ENCODE measurements around the gene KLHL35.
"Not testable (repeated sequence)": the region's sequence is repeated elsewhere in the genome, so short reads cannot be mapped to it uniquely, and the experiment has no call there.

The KLHL35 gene

GRCh38 chr11:75427181-75427580 lies 5.8 kb downstream of the KLHL35 start:
- Histone ChIP-seq H3K9ac (ENCODE audit: low read length) (no peak overlapping the region), H3K4me1 (ENCODE audit: control insufficient read depth, low read depth, low read length) (peaks cover under 1% of the 10 kb centered on the region), H3K9me3 (ENCODE audit: control insufficient read depth, low read depth, low read length) (peaks cover 5% of the 10 kb centered on the region), H3K4me3 (ENCODE audit: low read length) (no peak overlapping the region), H3K36me3 (ENCODE audit: control insufficient read depth, low read depth, low read length) (no peaks in the 10 kb centered on the region), H3K27ac (ENCODE audit: low read length) (no peak overlapping the region), H3K27me3 (ENCODE audit: control insufficient read depth, insufficient read depth, low read length) (peaks cover 54% of the 10 kb centered on the region)

- Histone ChIP-seq H3K36me3 (ENCODE audit: control insufficient read depth, low read depth, low read length) (no peaks in the 10 kb centered on the region), H3K4me3 (ENCODE audit: low read length) (no peak overlapping the region), H3K27ac (ENCODE audit: low read length) (no peak overlapping the region), H3K27me3 (ENCODE audit: control insufficient read depth, insufficient read depth, low read length) (peaks cover 49% of the 10 kb centered on the region), H3K4me1 (ENCODE audit: control insufficient read depth, low read depth, low read length) (no peaks in the 10 kb centered on the region), H3K9me3 (ENCODE audit: control insufficient read depth, low read depth, low read length) (peaks cover 5% of the 10 kb centered on the region), H3K9ac (ENCODE audit: low read length) (no peak overlapping the region)
These were observed 6.3 kb downstream of the KLHL35 start for GRCh38 chr11:75426720-75427086.

GRCh38 chr11:75425422-75425821 lies 7.6 kb downstream of the KLHL35 start:
- H3K4me3 ChIP-seq (ENCODE audit: low read length): no peak overlapping the region
- H3K9me3 ChIP-seq (ENCODE audit: control insufficient read depth, low read depth, low read length): peaks cover 5% of the 10 kb centered on the region
- no peaks in the 10 kb centered on the region for H3K4me1 ChIP-seq (ENCODE audit: control insufficient read depth, low read depth, low read length)

GRCh38 chr11:75424396-75424795 lies 8.6 kb downstream of the KLHL35 start:
- H3K4me3 ChIP-seq (ENCODE audit: low read length): no peak overlapping the region
- no peak overlapping the region for H3K27ac ChIP-seq (ENCODE audit: low read length)
- H3K27me3 ChIP-seq (ENCODE audit: control insufficient read depth, insufficient read depth, low read length): peaks cover 26% of the 10 kb centered on the region
- H3K9ac ChIP-seq (ENCODE audit: low read length): no peak overlapping the region
- H3K36me3 ChIP-seq (ENCODE audit: control insufficient read depth, low read depth, low read length): no peaks in the 10 kb centered on the region
- peaks cover 4% of the 10 kb centered on the region for H3K9me3 ChIP-seq (ENCODE audit: control insufficient read depth, low read depth, low read length)
- H3K4me1 ChIP-seq (ENCODE audit: control insufficient read depth, low read depth, low read length): no peaks in the 10 kb centered on the region

More at GRCh38 chr11:75425422-75425821, 7.6 kb downstream of the KLHL35 start:
- Histone ChIP-seq H3K27ac (ENCODE audit: low read length) (no peak overlapping the region), H3K36me3 (ENCODE audit: control insufficient read depth, low read depth, low read length) (no peaks in the 10 kb centered on the region), H3K9ac (ENCODE audit: low read length) (no peak overlapping the region), H3K27me3 (ENCODE audit: control insufficient read depth, insufficient read depth, low read length) (peaks cover 36% of the 10 kb centered on the region)

GRCh38 chr11:75423721-75424120 lies 9.3 kb downstream of the KLHL35 start:
- Histone ChIP-seq H3K4me1 (ENCODE audit: control insufficient read depth, low read depth, low read length) (no peaks in the 10 kb centered on the region), H3K9ac (ENCODE audit: low read length) (no peak overlapping the region), H3K27me3 (ENCODE audit: control insufficient read depth, insufficient read depth, low read length) (peaks cover 19% of the 10 kb centered on the region), H3K9me3 (ENCODE audit: control insufficient read depth, low read depth, low read length) (no peaks in the 10 kb centered on the region), H3K36me3 (ENCODE audit: control insufficient read depth, low read depth, low read length) (no peaks in the 10 kb centered on the region), H3K27ac (ENCODE audit: low read length) (no peak overlapping the region), H3K4me3 (ENCODE audit: low read length) (no peak overlapping the region)

- Histone ChIP-seq H3K27ac (ENCODE audit: low read length) (no peak overlapping the region), H3K36me3 (ENCODE audit: control insufficient read depth, low read depth, low read length) (no peaks in the 10 kb centered on the region), H3K27me3 (ENCODE audit: control insufficient read depth, insufficient read depth, low read length) (peaks cover 8% of the 10 kb centered on the region), H3K9ac (ENCODE audit: low read length) (no peak overlapping the region), H3K4me1 (ENCODE audit: control insufficient read depth, low read depth, low read length) (no peaks in the 10 kb centered on the region), H3K4me3 (ENCODE audit: low read length) (no peak overlapping the region), H3K9me3 (ENCODE audit: control insufficient read depth, low read depth, low read length) (no peaks in the 10 kb centered on the region)
These were observed 10.5 kb downstream of the KLHL35 start for GRCh38 chr11:75422248-75423231.

GRCh38 chr11:75421902-75422247 lies 11.1 kb downstream of the KLHL35 start:
- no peak overlapping the region for H3K27ac ChIP-seq (ENCODE audit: low read length)
- H3K9me3 ChIP-seq (ENCODE audit: control insufficient read depth, low read depth, low read length): no peaks in the 10 kb centered on the region
- peaks cover under 1% of the 10 kb centered on the region for H3K36me3 ChIP-seq (ENCODE audit: control insufficient read depth, low read depth, low read length)
- peaks cover under 1% of the 10 kb centered on the region for H3K27me3 ChIP-seq (ENCODE audit: control insufficient read depth, insufficient read depth, low read length)
- no peaks in the 10 kb centered on the region for H3K4me1 ChIP-seq (ENCODE audit: control insufficient read depth, low read depth, low read length)
- no peak overlapping the region for H3K9ac ChIP-seq (ENCODE audit: low read length)
- no peak overlapping the region for H3K4me3 ChIP-seq (ENCODE audit: low read length)

- Histone ChIP-seq H3K27ac (ENCODE audit: low read length) (no peak overlapping the region), H3K4me1 (ENCODE audit: control insufficient read depth, low read depth, low read length) (no peaks in the 10 kb centered on the region), H3K4me3 (ENCODE audit: low read length) (no peak overlapping the region)
These were observed 11.9 kb downstream of the KLHL35 start for GRCh38 chr11:75421035-75421602.

GRCh38 chr11:75420224-75421034 lies 12.6 kb downstream of the KLHL35 start:
- no peaks in the 10 kb centered on the region for H3K4me1 ChIP-seq (ENCODE audit: control insufficient read depth, low read depth, low read length)
- H3K9me3 ChIP-seq (ENCODE audit: control insufficient read depth, low read depth, low read length): no peaks in the 10 kb centered on the region
- H3K36me3 ChIP-seq (ENCODE audit: control insufficient read depth, low read depth, low read length): peaks cover 8% of the 10 kb centered on the region
- H3K27me3 ChIP-seq (ENCODE audit: control insufficient read depth, insufficient read depth, low read length): no peaks in the 10 kb centered on the region
- no peak overlapping the region for H3K9ac ChIP-seq (ENCODE audit: low read length)
- no peak overlapping the region for H3K4me3 ChIP-seq (ENCODE audit: low read length)
- H3K27ac ChIP-seq (ENCODE audit: low read length): no peak overlapping the region

More at GRCh38 chr11:75421035-75421602, 11.9 kb downstream of the KLHL35 start:
- Histone ChIP-seq H3K36me3 (ENCODE audit: control insufficient read depth, low read depth, low read length) (peaks cover 6% of the 10 kb centered on the region), H3K9ac (ENCODE audit: low read length) (no peak overlapping the region), H3K9me3 (ENCODE audit: control insufficient read depth, low read depth, low read length) (no peaks in the 10 kb centered on the region), H3K27me3 (ENCODE audit: control insufficient read depth, insufficient read depth, low read length) (no peaks in the 10 kb centered on the region)

- H3K27ac ChIP-seq (ENCODE audit: low read length): no peak overlapping the region
- H3K4me1 ChIP-seq (ENCODE audit: control insufficient read depth, low read depth, low read length): no peaks in the 10 kb centered on the region
- no peaks in the 10 kb centered on the region for H3K9me3 ChIP-seq (ENCODE audit: control insufficient read depth, low read depth, low read length)
- no peaks in the 10 kb centered on the region for H3K27me3 ChIP-seq (ENCODE audit: control insufficient read depth, insufficient read depth, low read length)
- no peak overlapping the region for H3K4me3 ChIP-seq (ENCODE audit: low read length)
- H3K36me3 ChIP-seq (ENCODE audit: control insufficient read depth, low read depth, low read length): peaks cover 16% of the 10 kb centered on the region
- H3K9ac ChIP-seq (ENCODE audit: low read length): no peak overlapping the region
These were observed 19.1 kb downstream of the KLHL35 start for GRCh38 chr11:75413864-75414263.

GRCh38 chr11:75413146-75413545 lies 19.9 kb downstream of the KLHL35 start:
- H3K27ac ChIP-seq (ENCODE audit: low read length); H3K27me3 ChIP-seq (ENCODE audit: control insufficient read depth, insufficient read depth, low read length); H3K9ac ChIP-seq (ENCODE audit: low read length); H3K4me1 ChIP-seq (ENCODE audit: control insufficient read depth, low read depth, low read length); H3K4me3 ChIP-seq (ENCODE audit: low read length); H3K9me3 ChIP-seq (ENCODE audit: control insufficient read depth, low read depth, low read length): not testable (repeated sequence)
- H3K36me3 ChIP-seq (ENCODE audit: control insufficient read depth, low read depth, low read length): peaks cover 16% of the 10 kb centered on the region

Measured in iPS-18a (cell line).